HG03521 (cell line): Measurements from ENCODE around the gene EGFL7.

Experiments
- ATAC-seq: cut with Tn5 transposase; IDR thresholded peaks from one replicate; pipeline ENCODE4 v1.9.1; 2021; ENCODE audit warnings: mild to moderate bottlenecking, moderate library complexity; ENCODE audit not compliant: unreplicated experiment

Gene EGFL7

GRCh38 chr9:136662656-136663581, at the start of gene EGFL7:
Gene EGFL7 (plus strand): TSS chr9:136662916. CDS start chr9:136668283, 5,367 bp downstream.
- ATAC-seq, result no peak

- no peak for ATAC-seq
These were observed 48.8 kb upstream of the EGFL7 start for GRCh38 chr9:136613824-136614371.

GRCh38 chr9:136614372-136614922, 48.3 kb upstream of the EGFL7 start:
- ATAC-seq, result no peak

GRCh38 chr9:136614967-136615623, 47.6 kb upstream of the EGFL7 start:
- ATAC-seq, result no peak

- no peak for ATAC-seq
These were observed 46.9 kb upstream of the EGFL7 start for GRCh38 chr9:136615631-136616306.

GRCh38 chr9:136616307-136616635, 46.4 kb upstream of the EGFL7 start:
- no peak for ATAC-seq

GRCh38 chr9:136616948-136617695, 45.6 kb upstream of the EGFL7 start:
- ATAC-seq, result no peak

DNA sequence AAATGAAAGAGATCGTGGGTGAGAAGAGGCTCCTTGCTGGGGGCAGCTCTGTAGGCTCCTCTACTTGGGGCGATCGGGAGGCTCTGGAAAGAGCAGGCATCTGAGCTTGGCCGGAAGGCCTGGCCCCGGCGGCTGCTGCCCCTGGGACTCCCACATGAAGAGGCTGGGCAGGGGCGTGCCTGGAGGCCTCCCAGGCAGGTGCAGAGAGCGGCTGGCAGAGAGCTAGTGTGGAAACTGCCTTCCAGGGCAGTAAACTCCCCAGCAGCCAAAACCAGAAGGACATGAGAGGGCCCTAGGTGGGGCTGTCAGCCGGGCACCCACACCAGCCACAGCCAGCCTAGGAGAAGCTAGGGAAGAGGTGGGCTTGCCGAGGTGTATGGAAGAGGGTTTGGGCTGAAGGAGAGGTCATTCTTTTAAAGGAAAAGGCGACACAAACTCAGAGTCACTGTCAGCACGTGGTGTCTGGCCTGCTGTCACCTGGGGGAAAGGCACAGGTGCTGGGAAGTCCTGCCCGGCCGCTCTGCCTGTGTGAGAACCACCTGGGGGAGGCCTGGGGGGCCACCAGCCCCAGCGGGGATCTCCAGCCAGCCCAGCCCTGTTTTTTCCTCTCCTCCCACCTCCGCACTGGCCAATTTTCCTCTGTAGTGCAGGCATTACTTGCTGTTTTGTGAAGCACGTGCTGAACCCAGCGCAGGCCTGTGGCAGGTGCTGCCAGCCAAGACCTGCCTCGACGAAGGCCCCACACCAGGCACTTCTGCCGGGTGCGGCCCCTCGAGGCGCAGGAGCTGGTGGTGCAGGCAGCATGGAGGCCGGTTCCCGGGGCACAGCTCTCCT, 44.8 kb upstream of the EGFL7 start:
- ATAC-seq, result no peak

GRCh38 chr9:136618580-136619547, 43.9 kb upstream of the EGFL7 start:
- no peak for ATAC-seq

DNA sequence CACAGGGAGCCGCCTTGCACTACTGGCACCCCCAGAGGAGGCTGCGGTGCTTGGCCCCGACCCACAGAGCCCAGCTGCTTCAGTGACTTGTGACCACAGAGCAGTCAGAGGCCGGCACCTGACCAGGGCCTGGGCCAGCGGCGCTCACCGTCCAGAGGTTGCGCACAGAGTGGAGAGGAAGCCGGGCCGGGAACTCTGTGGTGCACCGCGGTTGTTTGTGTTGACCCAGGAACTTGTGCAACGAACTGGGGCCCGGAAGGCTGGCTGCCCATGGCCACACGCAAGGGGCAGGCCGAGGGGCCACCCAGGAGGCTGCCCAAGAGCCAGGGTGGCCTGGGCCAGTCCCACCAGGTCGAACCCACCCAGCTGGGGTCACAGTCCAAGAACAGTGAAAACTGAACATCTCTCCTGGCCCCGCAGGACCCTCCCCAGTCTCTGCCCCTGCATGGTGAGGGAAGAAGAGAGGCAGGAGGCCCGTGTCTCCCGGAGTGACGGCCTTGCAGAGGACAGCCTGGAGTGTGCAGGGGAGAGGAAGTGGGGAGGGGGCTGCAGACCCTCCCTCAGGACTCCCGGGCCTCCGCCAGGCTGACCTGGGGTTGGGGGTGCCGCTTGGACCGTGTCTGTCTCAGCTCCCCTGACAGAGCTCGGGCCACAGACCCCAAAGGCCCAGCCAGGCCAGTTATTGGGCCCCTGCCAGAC, 42.8 kb upstream of the EGFL7 start:
- ATAC-seq, result no peak

GRCh38 chr9:136620441-136621018, 42.2 kb upstream of the EGFL7 start:
- no peak for ATAC-seq

GRCh38 chr9:136621019-136621733, 41.5 kb upstream of the EGFL7 start:
- no peak for ATAC-seq

DNA sequence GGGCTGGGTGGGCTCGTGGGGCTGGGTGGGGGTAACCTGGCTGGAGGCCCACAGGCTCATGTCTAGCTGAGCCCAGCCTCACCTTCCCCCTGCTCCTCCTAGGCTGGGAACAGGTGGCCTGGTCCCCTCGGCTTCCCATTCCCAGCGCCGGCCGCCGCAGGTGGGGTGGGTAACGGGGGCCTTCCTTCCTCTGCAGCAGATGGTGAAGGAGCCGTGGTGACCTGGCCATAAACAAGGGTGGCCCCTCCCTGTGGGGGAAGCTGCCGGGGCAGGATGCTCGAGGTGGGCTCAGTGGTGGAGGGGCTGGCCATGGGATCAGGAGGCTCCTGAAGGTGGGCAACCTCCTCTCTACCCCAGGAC, 41.0 kb upstream of the EGFL7 start:
- ATAC-seq, result no peak

DNA sequence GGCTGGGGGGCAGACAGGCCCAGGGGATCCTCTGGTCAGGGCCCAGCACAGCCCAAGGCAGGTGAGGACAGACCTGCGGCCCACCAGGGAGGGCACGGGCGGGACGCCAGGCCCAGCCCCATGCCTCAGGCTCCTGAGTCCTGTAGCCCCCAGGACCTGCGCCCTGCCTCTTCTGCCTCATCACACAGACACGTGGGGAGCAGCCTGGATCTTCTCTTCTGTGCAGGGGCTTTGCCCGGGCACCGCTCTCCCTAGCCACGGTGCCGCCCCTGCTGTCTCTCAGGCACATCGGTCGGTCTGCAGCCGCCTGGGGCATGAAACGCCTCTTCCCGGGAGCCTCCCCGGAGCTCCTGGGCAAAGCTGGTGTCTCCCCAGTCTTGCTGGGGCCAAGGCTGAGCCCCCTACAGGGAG, 40.2 kb upstream of the EGFL7 start:
- no peak for ATAC-seq

DNA sequence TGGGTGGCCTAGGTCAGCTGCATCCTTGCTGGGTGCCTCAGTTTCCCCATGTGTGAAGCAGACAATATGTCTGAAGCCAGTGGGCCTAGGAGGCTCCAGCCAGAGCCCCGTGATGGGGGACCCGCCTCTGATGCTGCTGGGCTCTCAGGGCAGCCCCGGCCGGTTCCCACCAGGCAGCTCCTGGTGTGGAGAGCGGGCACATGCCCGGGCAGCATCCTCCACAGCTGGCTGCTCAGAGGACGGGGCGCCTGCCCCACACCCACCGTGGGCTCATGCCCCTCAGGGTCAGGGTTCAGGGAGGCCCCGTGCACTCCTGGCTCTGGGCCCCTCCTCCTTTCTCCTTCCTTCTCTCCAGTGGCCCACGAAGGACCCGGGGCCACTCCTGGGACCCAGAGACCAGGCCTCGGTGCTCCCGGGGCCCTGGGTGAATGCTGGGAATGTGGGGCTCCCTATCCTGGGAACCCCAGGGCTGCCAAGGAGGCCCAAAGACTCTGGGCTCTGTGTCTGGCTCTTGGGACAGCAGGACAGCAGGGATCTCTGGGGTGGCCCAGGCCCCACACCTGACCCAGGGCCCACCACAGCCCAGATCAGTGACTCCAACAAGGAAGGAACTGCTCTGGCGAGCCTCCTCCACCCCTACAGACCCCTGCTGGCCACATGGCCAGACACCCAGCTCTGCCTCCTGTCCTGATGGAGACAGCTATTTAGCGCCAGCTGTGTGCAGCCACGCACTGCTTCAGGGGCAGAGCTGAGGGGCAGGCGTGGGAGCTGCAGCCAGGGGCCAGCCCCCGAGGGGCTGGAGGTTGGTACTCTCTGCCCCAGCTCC, 39.5 kb upstream of the EGFL7 start:
- no peak for ATAC-seq

DNA sequence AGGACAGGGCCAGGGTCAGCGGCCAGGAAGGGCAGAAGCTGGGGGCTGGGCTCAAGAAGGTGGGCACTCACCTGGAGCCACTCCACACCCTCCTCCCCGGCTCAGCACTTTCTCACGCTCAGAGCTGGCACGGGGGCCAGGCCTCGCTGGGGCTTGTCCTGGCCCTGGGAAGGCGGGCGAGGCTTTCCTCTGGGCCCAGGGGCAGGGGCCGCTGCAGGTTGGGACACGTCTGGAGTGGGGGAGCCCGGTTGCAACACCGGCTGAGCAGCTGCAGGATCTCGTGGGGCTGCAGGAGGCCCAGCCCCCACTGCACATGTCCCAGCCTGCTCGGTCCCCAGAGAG, 38.9 kb upstream of the EGFL7 start:
- ATAC-seq, result no peak
